Frontal cortex (tissue), 4 donors: ENCODE results near the gene TEX35. TPM values are rescaled to one million over a fixed set of nuclear protein-coding genes. Genes with fewer than 3 reads are reported as not detected.
"Not testable (repeated sequence)": the region's sequence is repeated elsewhere in the genome, so short reads cannot be mapped to it uniquely, and the experiment has no call there.

Experiments
- DNase-seq, 2 donors: peaks; one replicate each; pipeline ENCODE4 v3.0.0; 2012; ENCODE audit warnings: low spot score in 2 of 2
- FAIRE-seq: peaks from 2 replicates; lab custom pipeline; 2012; peaks lifted over from hg19 to GRCh38; lab: Jason Lieb, UNC
- total RNA-seq: library from RNA; depleted of rRNA; stranded (reverse); fragments of >200 nt; gene quantifications from one replicate; pipeline ENCODE4 v1.2.3, GENCODE V29; 2014
- donor health status: control.
- donor health status: control.
- donor health status: control.

TEX35 gene
- total RNA-seq, 1 donor from 2014 or later, result not detected

- DNase-seq, result no peak
- no peak for FAIRE-seq
These were observed 19.6 kb upstream of the TEX35 start for GRCh38 chr1:178493301-178493741.

- DNase-seq (no peak), FAIRE-seq (no peak)
These were observed 18.3 kb upstream of the TEX35 start for GRCh38 chr1:178494569-178494971.

- no peak for FAIRE-seq
- no peak for DNase-seq
These were observed 17.8 kb upstream of the TEX35 start for GRCh38 chr1:178495158-178495557.

- DNase-seq (no peak), FAIRE-seq (no peak)
These were observed 17.0 kb upstream of the TEX35 start for GRCh38 chr1:178495741-178496409.

GRCh38 chr1:178496410-178497135 lies 16.3 kb upstream of the TEX35 start, which contains the start of gene CLEC20A:
Gene CLEC20A (minus strand): TSS chr1:178496964. CDS start chr1:178496939, 25 bp downstream.
- DNase-seq (no peak), FAIRE-seq (no peak)

GRCh38 chr1:178497903-178498478 lies 14.9 kb upstream of the TEX35 start:
- FAIRE-seq, result no peak
- no peak for DNase-seq

GRCh38 chr1:178498896-178499675 lies 13.8 kb upstream of the TEX35 start:
- no peak for FAIRE-seq

GRCh38 chr1:178500091-178500770 lies 12.7 kb upstream of the TEX35 start:
- FAIRE-seq (no peak), DNase-seq (no peak)

More at GRCh38 chr1:178498896-178499675, 13.8 kb upstream of the TEX35 start:
- no peak for DNase-seq

- no peak for DNase-seq
- FAIRE-seq, result no peak
These were observed 11.9 kb upstream of the TEX35 start for GRCh38 chr1:178500936-178501554.

- FAIRE-seq, result no peak
These were observed 11.1 kb upstream of the TEX35 start for GRCh38 chr1:178501705-178502329.

GRCh38 chr1:178502330-178502714 lies 10.6 kb upstream of the TEX35 start:
- DNase-seq (no peak), FAIRE-seq (no peak)

More at GRCh38 chr1:178501705-178502329, 11.1 kb upstream of the TEX35 start:
- DNase-seq, result peak; percentile 60 to 78

- FAIRE-seq (no peak), DNase-seq (no peak)
These were observed 10.1 kb upstream of the TEX35 start for GRCh38 chr1:178502856-178503255.

GRCh38 chr1:178503316-178503715 lies 9.6 kb upstream of the TEX35 start:
- not testable (repeated sequence) for FAIRE-seq, DNase-seq

GRCh38 chr1:178503849-178504248 lies 9.1 kb upstream of the TEX35 start:
- DNase-seq (no peak), FAIRE-seq (no peak)

GRCh38 chr1:178504286-178504685 lies 8.6 kb upstream of the TEX35 start:
- no peak for FAIRE-seq
- DNase-seq, result no peak

- DNase-seq (no peak), FAIRE-seq (no peak)
These were observed 6.7 kb upstream of the TEX35 start for GRCh38 chr1:178506177-178506576.

- FAIRE-seq (no peak), DNase-seq (no peak)
These were observed 6.2 kb upstream of the TEX35 start for GRCh38 chr1:178506669-178507068.

GRCh38 chr1:178509414-178510007 lies 3.4 kb upstream of the TEX35 start:
- FAIRE-seq, result no peak
- no peak for DNase-seq
